Activated naive CD4-positive, alpha-beta T cell treated with Interleukin-2 at 50 U/mL for 16 hours (primary cell): ENCODE results near the gene MSRB1.

Experiments used
- DNase-seq: peaks from one replicate; pipeline ENCODE4 v3.0.0-alpha.2; 2020

Gene MSRB1

GRCh38 chr16:1942810-1943726, at the start of gene MSRB1:
Gene MSRB1, minus strand, starts transcription at chr16:1943199. Its CDS starts 43 bp downstream, at chr16:1943156.
- DNase-seq: peak; percentile 99

- peak; percentile 96 for DNase-seq
Observed at GRCh38 chr16:1991948-1992703, 49.1 kb upstream of the MSRB1 start.

- DNase-seq: no peak
Observed at GRCh38 chr16:1991588-1991947, 48.6 kb upstream of the MSRB1 start.

- DNase-seq: peak; percentile 48
Observed at GRCh38 chr16:1991135-1991551, 48.1 kb upstream of the MSRB1 start.

- DNase-seq: peak; percentile 45
Observed at GRCh38 chr16:1990351-1991134, 47.5 kb upstream of the MSRB1 start.

GRCh38 chr16:1990101-1990350, 47.0 kb upstream of the MSRB1 start:
- no peak for DNase-seq

- no peak for DNase-seq
Observed at GRCh38 chr16:1989209-1990100, 46.5 kb upstream of the MSRB1 start, which contains the start of gene SYNGR3. Gene SYNGR3, plus strand, starts transcription at chr16:1989970. Its CDS starts 133 bp downstream, at chr16:1990103.

- DNase-seq: no peak
Observed at GRCh38 chr16:1987198-1987597, 44.2 kb upstream of the MSRB1 start.

- no peak for DNase-seq
Observed at GRCh38 chr16:1985466-1986150, 42.6 kb upstream of the MSRB1 start.

- DNase-seq: no peak
Observed at GRCh38 chr16:1984347-1985225, 41.6 kb upstream of the MSRB1 start.

- peak; percentile 79 for DNase-seq
Observed at GRCh38 chr16:1983544-1984346, 40.7 kb upstream of the MSRB1 start, which contains the start of gene GFER. Gene GFER, plus strand, starts transcription at chr16:1984193. Its CDS starts 26 bp downstream, at chr16:1984219.

GRCh38 chr16:1982991-1983543, 40.1 kb upstream of the MSRB1 start:
- no peak for DNase-seq

GRCh38 chr16:1982013-1982433, 39.0 kb upstream of the MSRB1 start:
- DNase-seq: no peak

GRCh38 chr16:1981398-1981836, 38.4 kb upstream of the MSRB1 start, which contains the start of gene NOXO1:
Gene NOXO1, minus strand, starts transcription at chr16:1981469. Its CDS starts 290 bp downstream, at chr16:1981179.
- DNase-seq: no peak

- no peak for DNase-seq
Observed at GRCh38 chr16:1980770-1981087, 37.7 kb upstream of the MSRB1 start.

GRCh38 chr16:1980030-1980769, 37.2 kb upstream of the MSRB1 start:
- DNase-seq: no peak

- DNase-seq: peak; percentile 56
Observed at GRCh38 chr16:1979271-1980029, 36.5 kb upstream of the MSRB1 start.
